ENCODE measurements around the gene AQP5. TPM values are rescaled to one million over a fixed set of nuclear protein-coding genes. Genes with fewer than 3 reads are reported as not detected.

The AQP5 gene
- total RNA-seq, 1 experiment from 2014 or later = not detected

- in situ Hi-C loops (cut with HindIII; ENCODE audit: low sequenced_read_pairs) = no loop called here
- peak; percentile 11 for DNase-seq (ENCODE audit: low spot score)
Observed at GRCh38 chr12:49947593-49948226, 14.0 kb upstream of the AQP5 start.

GRCh38 chr12:49948866-49949845 lies 12.5 kb upstream of the AQP5 start:
- no peak for DNase-seq (ENCODE audit: low spot score)
- in situ Hi-C loops (cut with HindIII; ENCODE audit: low sequenced_read_pairs) = no loop called here

GRCh38 chr12:49949866-49950265 lies 11.8 kb upstream of the AQP5 start:
- no peak for DNase-seq (ENCODE audit: low spot score)
- in situ Hi-C loops (cut with HindIII; ENCODE audit: low sequenced_read_pairs) = no loop called here

GRCh38 chr12:49950273-49951251 lies 11.1 kb upstream of the AQP5 start, which contains the start of gene AQP2:
Gene AQP2 (plus strand): TSS chr12:49950737. CDS start chr12:49950831, 94 bp downstream.
- in situ Hi-C loops (cut with HindIII; ENCODE audit: low sequenced_read_pairs) = no loop called here
- DNase-seq (ENCODE audit: low spot score) = no peak

GRCh38 chr12:49951411-49952240 lies 10.0 kb upstream of the AQP5 start:
- DNase-seq (ENCODE audit: low spot score) = no peak
- in situ Hi-C loops (cut with HindIII; ENCODE audit: low sequenced_read_pairs) = no loop called here

GRCh38 chr12:49952391-49953055 lies 9.1 kb upstream of the AQP5 start:
- in situ Hi-C loops (cut with HindIII; ENCODE audit: low sequenced_read_pairs) = no loop called here
- no peak for DNase-seq (ENCODE audit: low spot score)

- DNase-seq (ENCODE audit: low spot score) = no peak
- in situ Hi-C loops (cut with HindIII; ENCODE audit: low sequenced_read_pairs) = no loop called here
Observed at GRCh38 chr12:49953151-49953550, 8.5 kb upstream of the AQP5 start.

- DNase-seq (ENCODE audit: low spot score) = no peak
- in situ Hi-C loops (cut with HindIII; ENCODE audit: low sequenced_read_pairs) = no loop called here
Observed at GRCh38 chr12:49953961-49954846, 7.5 kb upstream of the AQP5 start.

GRCh38 chr12:49954863-49955830 lies 6.5 kb upstream of the AQP5 start:
- in situ Hi-C loops (cut with HindIII; ENCODE audit: low sequenced_read_pairs) = no loop called here
- no peak for DNase-seq (ENCODE audit: low spot score)

GRCh38 chr12:49955899-49956662 lies 5.6 kb upstream of the AQP5 start:
- in situ Hi-C loops (cut with HindIII; ENCODE audit: low sequenced_read_pairs) = no loop called here
- peak; percentile 14 for DNase-seq (ENCODE audit: low spot score)

GRCh38 chr12:49956663-49957569 lies 4.8 kb upstream of the AQP5 start:
- no peak for DNase-seq (ENCODE audit: low spot score)
- in situ Hi-C loops (cut with HindIII; ENCODE audit: low sequenced_read_pairs) = no loop called here

GRCh38 chr12:49957570-49957967 lies 4.1 kb upstream of the AQP5 start:
- in situ Hi-C loops (cut with HindIII; ENCODE audit: low sequenced_read_pairs) = no loop called here
- no peak for DNase-seq (ENCODE audit: low spot score)

- in situ Hi-C loops (cut with HindIII; ENCODE audit: low sequenced_read_pairs) = no loop called here
- DNase-seq (ENCODE audit: low spot score) = no peak
Observed at GRCh38 chr12:49959685-49960473, 1.8 kb upstream of the AQP5 start.
